IMR-90 (cell line): ENCODE results near the gene OR2AK2. TPM values are rescaled to one million over a fixed set of nuclear protein-coding genes. Genes with fewer than 3 reads are reported as not detected.

Experiments
- ATAC-seq: fragments of 200-7000 bp; cut with Tn5 transposase; 2 replicates; pipeline ENCODE4 v1.9.1; 2020; ENCODE audit warnings: low read depth, mild to moderate bottlenecking, moderate library complexity
- BruUV-seq: library from RNA; stranded (reverse); fragments of 400-500 nt; replicated peaks from 2 replicates; lab custom pipeline; 2021; lab: Mats Ljungman, UMichigan
- CTCF ChIA-PET: fragments of 300-600 bp; formaldehyde crosslinking; extraction: SDS; loops from one replicate; lab custom pipeline; 2021; ENCODE audit warnings: antibody characterized with exemption; lab: Yijun Ruan, JAX
- POLR2A ChIA-PET: fragments of 300-600 bp; sonication (Branson Sonifier 250); formaldehyde crosslinking; loops from one replicate; lab custom pipeline; 2022; ENCODE audit warnings: antibody characterized with exemption; ENCODE audit not compliant: unreplicated experiment; lab: Charles Lee
- DNase-seq: peaks from one replicate; pipeline ENCODE4 v3.0.0; 2013
- H2AFZ ChIP-seq: replicated peaks from 2 replicates; pipeline ENCODE3; 2013; ENCODE audit warnings: low read length, mild to moderate bottlenecking; ENCODE audit not compliant: poor library complexity
- H2AK5ac ChIP-seq: 2 replicates; pipeline ENCODE4 v1.6.1; 2013; ENCODE audit warnings: low read depth, low read length, inconsistent platforms
- H2AK9ac ChIP-seq: replicated peaks from 2 replicates; pipeline ENCODE3; 2013; ENCODE audit warnings: mild to moderate bottlenecking, low read depth, low read length, moderate library complexity; ENCODE audit not compliant: poor library complexity
- H2BK120ac ChIP-seq: 2 replicates; pipeline ENCODE4 v1.6.1; 2013; ENCODE audit warnings: low read depth, low read length, inconsistent platforms
- H2BK15ac ChIP-seq: 3 replicates; pipeline ENCODE4 v1.6.1; 2013; ENCODE audit warnings: low read depth, low read length, inconsistent platforms
- H2BK20ac ChIP-seq: 2 replicates; pipeline ENCODE4 v1.6.1; 2013; ENCODE audit warnings: low read depth, mild to moderate bottlenecking, inconsistent platforms, low read length, moderate library complexity
- H2BK5ac ChIP-seq: 2 replicates; pipeline ENCODE4 v1.6.1; 2013; ENCODE audit warnings: mild to moderate bottlenecking, low read depth, low read length, inconsistent platforms; ENCODE audit not compliant: poor library complexity, severe bottlenecking
- H3K14ac ChIP-seq: replicated peaks from 2 replicates; pipeline ENCODE4 v1.6.1; 2013; ENCODE audit warnings: low read depth, low read length, inconsistent platforms
- H3K18ac ChIP-seq: 2 replicates; pipeline ENCODE4 v1.6.1; 2013; ENCODE audit warnings: low read depth, low read length, control low read depth
- H3K23ac ChIP-seq: 2 replicates; pipeline ENCODE4 v1.6.1; 2013; ENCODE audit warnings: low read depth, low read length, inconsistent platforms
- H3K27ac ChIP-seq: 2 replicates; pipeline ENCODE4 v1.5.1; 2013; ENCODE audit warnings: mild to moderate bottlenecking, control low read depth, low read length; ENCODE audit not compliant: insufficient read depth
- H3K27me3 ChIP-seq: 2 replicates; pipeline ENCODE4 v1.6.1; 2013; ENCODE audit warnings: low read length; ENCODE audit not compliant: control insufficient read depth, insufficient read depth
- H3K36me3 ChIP-seq: 2 replicates; pipeline ENCODE4 v1.6.1; 2013; ENCODE audit warnings: low read length, mixed read lengths; ENCODE audit not compliant: control insufficient read depth, insufficient read depth
- H3K4ac ChIP-seq: 2 replicates; pipeline ENCODE4 v1.6.1; 2013; ENCODE audit warnings: low read depth, low read length, inconsistent platforms
- H3K4me1 ChIP-seq: 2 replicates; pipeline ENCODE4 v1.6.1; 2013; ENCODE audit warnings: low read length, mixed read lengths; ENCODE audit not compliant: control insufficient read depth, insufficient read depth
- H3K4me2 ChIP-seq: 2 replicates; pipeline ENCODE4 v1.6.1; 2013; ENCODE audit warnings: low read depth, mild to moderate bottlenecking, control low read depth, low read length, moderate library complexity
- H3K4me3 ChIP-seq: 2 replicates; pipeline ENCODE4 v1.5.1; 2013; ENCODE audit warnings: low read depth, mild to moderate bottlenecking, control low read depth, low read length, moderate library complexity; ENCODE audit not compliant: insufficient read depth
- H3K56ac ChIP-seq: 2 replicates; pipeline ENCODE4 v1.6.1; 2013; ENCODE audit warnings: low read length, inconsistent platforms; ENCODE audit not compliant: insufficient read depth; ENCODE audit errors: extremely low read depth
- H3K79me1 ChIP-seq, 2 experiments: 2 replicates each; pipeline ENCODE4 v1.6.1; 2013; ENCODE audit warnings: low read length in 2 of 2, inconsistent platforms in 1 of 2, low read depth in 1 of 2
- H3K9ac ChIP-seq: 2 replicates; pipeline ENCODE4 v1.6.1; 2013; ENCODE audit warnings: low read depth, low read length, control low read depth
- H3K9me1 ChIP-seq: 2 replicates; pipeline ENCODE4 v1.6.1; 2013; ENCODE audit warnings: low read length, inconsistent platforms; ENCODE audit not compliant: insufficient read depth
- H3K9me3 ChIP-seq: 2 replicates; pipeline ENCODE4 v1.6.1; 2013; ENCODE audit warnings: low read length; ENCODE audit not compliant: control insufficient read depth, insufficient read depth
- H4K20me1 ChIP-seq: 2 replicates; pipeline ENCODE4 v1.6.1; 2013; ENCODE audit warnings: low read length, inconsistent platforms; ENCODE audit not compliant: insufficient read depth
- H4K5ac ChIP-seq: 2 replicates; pipeline ENCODE4 v1.6.1; 2013; ENCODE audit warnings: mild to moderate bottlenecking, low read depth, low read length, control low read depth
- H4K8ac ChIP-seq, 2 experiments: 2 replicates each; pipeline ENCODE4 v1.6.1; 2013; ENCODE audit warnings: low read depth in 2 of 2, low read length in 2 of 2, control low read depth in 1 of 2, inconsistent platforms in 1 of 2
- H4K91ac ChIP-seq: 2 replicates; pipeline ENCODE4 v1.6.1; 2013; ENCODE audit warnings: low read depth, low read length, inconsistent platforms; ENCODE audit not compliant: insufficient read depth
- BHLHE40 ChIP-seq: fragments of 150-350 bp; IDR thresholded peaks from 2 replicates; pipeline ENCODE4 v1.6.1; 2016; ENCODE audit warnings: mild to moderate bottlenecking, low read depth, low read length
- CEBPB ChIP-seq: IDR thresholded peaks from 2 replicates; pipeline ENCODE4 v1.6.1; 2012; ENCODE audit warnings: low read depth, low read length, improper control_type of control experiment
- CHD1 ChIP-seq: IDR thresholded peaks from 2 replicates; pipeline ENCODE4 v1.6.1; 2012; ENCODE audit warnings: low read depth, low read length, improper control_type of control experiment
- ELK1 ChIP-seq: fragments of 150-350 bp; IDR thresholded peaks from 2 replicates; pipeline ENCODE4 v1.6.1; 2016; ENCODE audit warnings: low read depth, mild to moderate bottlenecking, low read length, moderate library complexity, borderline replicate concordance
- MAFK ChIP-seq: IDR thresholded peaks from 2 replicates; pipeline ENCODE4 v1.6.1; 2012; ENCODE audit warnings: low read depth, low read length, improper control_type of control experiment
- MXI1 ChIP-seq: IDR thresholded peaks from 2 replicates; pipeline ENCODE4 v1.6.1; 2012; ENCODE audit warnings: low read depth, mild to moderate bottlenecking, low read length, moderate library complexity, borderline replicate concordance
- NFE2L2 ChIP-seq: fragments of 150-350 bp; IDR thresholded peaks from 2 replicates; pipeline ENCODE4 v1.6.1; 2016; ENCODE audit warnings: low read depth, mild to moderate bottlenecking, low read length
- RAD21 ChIP-seq: IDR thresholded peaks from 2 replicates; pipeline ENCODE4 v1.6.1; 2012; ENCODE audit warnings: low read length, improper control_type of control experiment
- RCOR1 ChIP-seq: IDR thresholded peaks from 2 replicates; pipeline ENCODE4 v1.6.1; 2012; ENCODE audit warnings: mild to moderate bottlenecking, low read length, improper control_type of control experiment; ENCODE audit not compliant: insufficient replicate concordance
- RFX5 ChIP-seq: IDR thresholded peaks from 2 replicates; pipeline ENCODE4 v1.8.0; 2012; ENCODE audit warnings: low read depth, mild to moderate bottlenecking, low read length, moderate library complexity
- SMC3 ChIP-seq: fragments of 150-350 bp; IDR thresholded peaks from 2 replicates; pipeline ENCODE4 v1.6.1; 2016; ENCODE audit warnings: low read depth, mild to moderate bottlenecking, antibody characterized with exemption, low read length, moderate library complexity
- WGBS, 2 experiments: methylation state at CpG; one replicate each; pipeline versions ENCODE4 v1.1.5 to v1.1.7; 2013; ENCODE audit warnings: missing lambda C conversion rate in 2 of 2; ENCODE audit not compliant: insufficient read length in 1 of 2; ENCODE audit errors: extremely low coverage in 2 of 2; 5-methylcytosine and 5-hydroxymethylcytosine counted together
- dilution Hi-C: fragments of 300-500 bp; cut with HindIII; formaldehyde crosslinking; loops from one replicate; pipeline ENCODE4 v1.14.3; 2018; ENCODE audit warnings: low sequenced_read_pairs; ENCODE audit not compliant: unreplicated experiment
- in situ Hi-C: fragments of 300-500 bp; cut with MboI; formaldehyde crosslinking; loops from 3 replicates; pipeline ENCODE4 v1.14.3; 2019; ENCODE audit warnings: low sequenced_read_pairs, inconsistent platforms, mixed read lengths
- intact Hi-C: fragments of 100-400 bp; cut with micrococcal nuclease; formaldehyde crosslinking; loops from 2 replicates; pipeline ENCODE4 v1.10.0; 2022
- polyA plus RNA-seq, 3 experiments: library from polyadenylated mRNA; depleted of rRNA; stranded (reverse); fragments of >200 nt; gene quantifications; 2 replicates each; pipeline ENCODE4 v1.2.3, GENCODE V29; 2012; ENCODE audit warnings: low replicate concordance in 1 of 3
- total RNA-seq: library from RNA; depleted of rRNA; stranded (reverse); fragments of >200 nt; gene quantifications from 2 replicates; pipeline ENCODE4 v1.2.3, GENCODE V29; 2012
- TF ChIP-seq, protein P1 (sequence below): fragments of 150-350 bp; IDR thresholded peaks from 2 replicates; pipeline ENCODE4 v1.6.1; 2017; ENCODE audit warnings: mild to moderate bottlenecking, antibody characterized with exemption, low read length, low read depth
- TF ChIP-seq, protein P2 (sequence below): conservative IDR thresholded peaks from 2 replicates; pipeline ENCODE4 v1.5.1; 2012; ENCODE audit warnings: mild to moderate bottlenecking, low read depth, low read length, improper control_type of control experiment

OR2AK2 gene
- total and polyA plus RNA-seq, 2 of the 4 experiments (the other 2 are of a cell fraction) = not detected

- H3K27ac ChIP-seq = no peak within 1 kb of the TSS
- H3K4ac ChIP-seq = no peak within 1 kb of the TSS
- WGBS, 2 experiments = no CpG with 5 or more reads among the region's 2 CpGs
- H4K5ac ChIP-seq = no peak within 1 kb of the TSS
- H3K9me1 ChIP-seq = no peaks in the 10 kb centered on the region
- H2BK20ac ChIP-seq = no peak within 1 kb of the TSS
- H2AFZ ChIP-seq = no peak within 1 kb of the TSS
- no peak within 1 kb of the TSS for H4K91ac ChIP-seq
- H2BK5ac ChIP-seq = no peak within 1 kb of the TSS
- in situ Hi-C loops = no loop called here
- no peaks in the 10 kb centered on the region for H3K36me3 ChIP-seq
- no peaks in the 10 kb centered on the region for H3K4me1 ChIP-seq
- no peak within 1 kb of the TSS for H3K23ac ChIP-seq
- BruUV-seq = no TSS peak
- DNase-seq (no peak), ATAC-seq (no peak)
- no peaks in the 10 kb centered on the region for H3K27me3 ChIP-seq
- no peak within 1 kb of the TSS for H3K4me2 ChIP-seq
- no peak within 1 kb of the TSS for H3K56ac ChIP-seq
- ChIA-PET POLR2A (no interaction called here), CTCF (no interaction called here)
- H4K8ac ChIP-seq = no peak within 1 kb of the TSS
- intact Hi-C loops = no loop called here
- H2BK120ac ChIP-seq = no peak within 1 kb of the TSS
- no peak within 1 kb of the TSS for H3K14ac ChIP-seq
- no peak within 1 kb of the TSS for H2AK5ac ChIP-seq
- H3K18ac ChIP-seq = no peak within 1 kb of the TSS
- dilution Hi-C loops = no loop called here
- peaks cover 6% of the 10 kb centered on the region for H3K9me3 ChIP-seq
- H2BK15ac ChIP-seq = no peak within 1 kb of the TSS
- H3K79me1 ChIP-seq = no peaks in the 10 kb centered on the region
- TF ChIP-seq RFX5 (no peak), NFE2L2 (no peak), CEBPB (no peak), ELK1 (no peak), SMC3 (no peak), RAD21 (no peak), MAFK (no peak), CHD1 (no peak), BHLHE40 (no peak), RCOR1 (no peak), MXI1 (no peak)
- TF ChIP-seq, protein P1, sequence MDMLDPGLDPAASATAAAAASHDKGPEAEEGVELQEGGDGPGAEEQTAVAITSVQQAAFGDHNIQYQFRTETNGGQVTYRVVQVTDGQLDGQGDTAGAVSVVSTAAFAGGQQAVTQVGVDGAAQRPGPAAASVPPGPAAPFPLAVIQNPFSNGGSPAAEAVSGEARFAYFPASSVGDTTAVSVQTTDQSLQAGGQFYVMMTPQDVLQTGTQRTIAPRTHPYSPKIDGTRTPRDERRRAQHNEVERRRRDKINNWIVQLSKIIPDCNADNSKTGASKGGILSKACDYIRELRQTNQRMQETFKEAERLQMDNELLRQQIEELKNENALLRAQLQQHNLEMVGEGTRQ = no peak
- TF ChIP-seq, protein P2, sequence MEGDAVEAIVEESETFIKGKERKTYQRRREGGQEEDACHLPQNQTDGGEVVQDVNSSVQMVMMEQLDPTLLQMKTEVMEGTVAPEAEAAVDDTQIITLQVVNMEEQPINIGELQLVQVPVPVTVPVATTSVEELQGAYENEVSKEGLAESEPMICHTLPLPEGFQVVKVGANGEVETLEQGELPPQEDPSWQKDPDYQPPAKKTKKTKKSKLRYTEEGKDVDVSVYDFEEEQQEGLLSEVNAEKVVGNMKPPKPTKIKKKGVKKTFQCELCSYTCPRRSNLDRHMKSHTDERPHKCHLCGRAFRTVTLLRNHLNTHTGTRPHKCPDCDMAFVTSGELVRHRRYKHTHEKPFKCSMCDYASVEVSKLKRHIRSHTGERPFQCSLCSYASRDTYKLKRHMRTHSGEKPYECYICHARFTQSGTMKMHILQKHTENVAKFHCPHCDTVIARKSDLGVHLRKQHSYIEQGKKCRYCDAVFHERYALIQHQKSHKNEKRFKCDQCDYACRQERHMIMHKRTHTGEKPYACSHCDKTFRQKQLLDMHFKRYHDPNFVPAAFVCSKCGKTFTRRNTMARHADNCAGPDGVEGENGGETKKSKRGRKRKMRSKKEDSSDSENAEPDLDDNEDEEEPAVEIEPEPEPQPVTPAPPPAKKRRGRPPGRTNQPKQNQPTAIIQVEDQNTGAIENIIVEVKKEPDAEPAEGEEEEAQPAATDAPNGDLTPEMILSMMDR = no peak
- H3K9ac ChIP-seq = no peak within 1 kb of the TSS
- no peaks in the 10 kb centered on the region for H4K20me1 ChIP-seq
- no peak within 1 kb of the TSS for H2AK9ac ChIP-seq
- H3K4me3 ChIP-seq = no peak within 1 kb of the TSS
These were observed 48.2 kb downstream of the OR2AK2 start, which contains the start of gene OR2L5 for GRCh38 chr1:248013229-248013710. OR2L5 (plus strand) TSS chr1:248013660; CDS start chr1:248021948, 8,288 bp downstream.
